ENCODE results near the gene TRAPPC10.
"Not testable (repeated sequence)": the region's sequence is repeated elsewhere in the genome, so short reads cannot be mapped to it uniquely, and the experiment has no call there.

Gene TRAPPC10

GRCh38 chr21:44145616-44146015 lies 133.5 kb downstream of the TRAPPC10 start:
- not testable (repeated sequence) for DNase-seq (ENCODE audit: low spot score)

GRCh38 chr21:44147108-44147507 lies 135.0 kb downstream of the TRAPPC10 start:
- not testable (repeated sequence) for DNase-seq (ENCODE audit: low spot score)

DNA sequence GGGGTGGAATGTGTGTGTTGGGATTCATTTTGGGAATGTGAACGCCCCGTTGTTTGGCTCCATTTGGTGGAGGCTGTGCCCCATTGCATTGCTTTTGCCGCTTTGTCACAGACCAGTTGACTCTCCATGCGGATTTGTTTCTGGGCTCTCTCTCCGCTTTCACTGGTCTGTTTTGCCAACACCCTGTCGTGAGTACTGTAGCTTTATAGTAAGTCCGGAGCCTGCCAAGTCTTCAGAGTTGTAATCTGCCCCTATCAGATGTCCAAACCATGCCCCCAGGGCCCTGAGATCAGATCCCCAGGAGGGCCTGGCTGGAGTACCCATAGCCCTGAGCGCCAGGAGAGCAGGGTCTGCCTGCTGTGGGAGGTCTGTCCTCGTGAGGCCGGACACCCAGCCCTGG lies 138.1 kb downstream of the TRAPPC10 start:
- DNase-seq (ENCODE audit: low spot score): not testable (repeated sequence)

GRCh38 chr21:44153214-44153888 lies 141.2 kb downstream of the TRAPPC10 start:
- not testable (repeated sequence) for DNase-seq (ENCODE audit: low spot score)

GRCh38 chr21:44153889-44154228 lies 141.8 kb downstream of the TRAPPC10 start:
- not testable (repeated sequence) for DNase-seq (ENCODE audit: low spot score)

GRCh38 chr21:44154816-44155230 lies 142.7 kb downstream of the TRAPPC10 start:
- not testable (repeated sequence) for DNase-seq (ENCODE audit: low spot score)

DNA sequence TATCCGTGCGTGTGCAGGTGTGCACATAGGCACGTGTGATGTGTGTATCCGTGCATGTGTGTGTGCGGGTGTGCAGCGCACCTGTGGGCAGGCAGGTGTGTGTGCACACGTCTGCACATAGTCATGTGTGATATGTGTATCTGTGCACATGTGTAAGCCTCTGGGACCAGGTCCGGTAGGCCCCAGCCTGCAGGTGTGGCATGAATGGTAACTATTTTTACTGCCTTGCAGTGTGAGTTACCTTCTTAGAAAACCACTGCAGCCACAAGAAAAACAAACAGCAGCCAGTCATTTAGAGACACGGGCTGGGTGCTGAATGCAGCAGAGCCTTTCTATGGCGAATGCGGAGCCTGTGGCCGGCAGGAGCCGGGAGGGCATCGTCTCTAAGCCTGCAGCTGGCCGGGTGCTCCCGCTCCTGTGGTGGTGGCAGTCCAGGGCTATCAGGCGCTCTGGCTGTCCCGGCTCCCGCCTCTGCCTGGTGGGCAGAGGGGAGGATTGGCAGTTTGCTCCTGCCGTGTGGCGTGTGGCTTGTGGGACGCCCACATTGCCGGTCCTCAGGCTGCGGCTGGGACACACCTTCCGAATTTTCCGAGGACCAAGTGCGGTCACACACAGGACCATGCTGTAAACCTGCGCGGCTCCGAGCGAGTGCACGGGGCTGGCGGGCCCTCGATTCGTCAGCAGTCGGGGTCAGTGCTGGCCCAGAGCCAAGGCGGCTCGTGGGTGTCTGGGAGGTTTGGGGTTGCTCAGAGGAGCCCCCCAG lies 143.3 kb downstream of the TRAPPC10 start:
- DNase-seq (ENCODE audit: low spot score): peak; percentile 15

- not testable (repeated sequence) for DNase-seq (ENCODE audit: low spot score)
These were observed 143.9 kb downstream of the TRAPPC10 start for GRCh38 chr21:44155994-44156380.

All from left forelimb (tissue), 1 donor.